Erythroblast (primary cell): ENCODE measurements around the gene MAG.

Experiments
- GATA1 ChIP-seq: IDR thresholded peaks from 2 replicates; pipeline ENCODE4 v1.6.1; 2011; ENCODE audit warnings: low read depth, mild to moderate bottlenecking, control low read depth, low read length, moderate library complexity
- POLR2A ChIP-seq: IDR thresholded peaks from 2 replicates; pipeline ENCODE4 v1.6.1; 2011; ENCODE audit warnings: mild to moderate bottlenecking, low read length

- TF ChIP-seq POLR2A = no peak
- TF ChIP-seq GATA1 = no peak
Observed at GRCh38 chr19:35281303-35281702, 10.7 kb upstream of the MAG start.
